CD4-positive, alpha-beta T cell treated with Interleukin-4 for 4 hours (primary cell): ENCODE results near the gene CUL4A.
"Not testable (repeated sequence)": the region's sequence is repeated elsewhere in the genome, so short reads cannot be mapped to it uniquely, and the experiment has no call there.

Source experiments
- DNase-seq: peaks from one replicate; pipeline ENCODE4 v3.0.0-alpha.2; 2020

CUL4A gene

DNA sequence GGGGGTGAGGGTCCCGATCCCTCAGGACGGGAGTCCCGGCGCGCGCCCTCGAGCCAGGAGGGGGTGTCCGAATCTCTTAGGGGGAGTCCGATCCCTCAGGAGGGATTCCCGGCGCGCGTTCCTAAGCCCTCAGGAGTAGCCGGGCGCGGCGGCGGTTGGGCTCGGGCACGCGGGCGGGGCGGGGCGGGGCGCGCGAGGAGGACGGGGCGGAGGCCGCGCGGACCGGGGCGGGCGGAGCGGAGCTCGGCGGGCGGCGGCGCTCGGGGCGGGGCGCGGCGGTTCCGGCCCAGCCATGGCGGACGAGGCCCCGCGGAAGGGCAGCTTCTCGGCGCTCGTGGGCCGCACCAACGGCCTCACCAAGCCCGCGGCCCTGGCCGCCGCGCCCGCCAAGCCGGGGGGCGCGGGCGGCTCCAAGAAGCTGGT, at the start of gene CUL4A:
TSS of gene CUL4A (plus strand) at position 278 of the 423 bp plus-strand sequence. CDS start at position 293, 15 bp downstream.
- peak; percentile 64 for DNase-seq

DNA sequence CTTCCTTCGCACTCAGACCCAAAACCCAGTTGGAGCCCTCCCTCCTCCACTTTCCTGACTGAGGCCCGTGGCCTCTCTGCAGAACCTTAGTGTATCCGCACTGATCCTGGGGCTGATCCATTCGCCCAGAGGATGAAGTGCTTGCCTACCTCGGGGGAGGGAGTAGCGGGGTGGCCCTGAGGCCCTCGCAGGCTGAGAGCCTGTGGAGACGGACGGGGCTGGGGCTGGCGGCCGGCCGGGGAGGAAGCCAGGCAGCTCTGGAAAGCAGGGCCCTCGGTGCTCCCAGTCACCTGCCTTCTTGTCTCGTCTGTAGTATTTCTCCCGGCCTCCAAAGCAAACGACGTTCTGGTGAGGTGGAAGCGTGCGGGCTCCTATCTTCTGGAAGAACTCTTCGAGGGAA, 49.7 kb upstream of the CUL4A start:
- DNase-seq = no peak

DNA sequence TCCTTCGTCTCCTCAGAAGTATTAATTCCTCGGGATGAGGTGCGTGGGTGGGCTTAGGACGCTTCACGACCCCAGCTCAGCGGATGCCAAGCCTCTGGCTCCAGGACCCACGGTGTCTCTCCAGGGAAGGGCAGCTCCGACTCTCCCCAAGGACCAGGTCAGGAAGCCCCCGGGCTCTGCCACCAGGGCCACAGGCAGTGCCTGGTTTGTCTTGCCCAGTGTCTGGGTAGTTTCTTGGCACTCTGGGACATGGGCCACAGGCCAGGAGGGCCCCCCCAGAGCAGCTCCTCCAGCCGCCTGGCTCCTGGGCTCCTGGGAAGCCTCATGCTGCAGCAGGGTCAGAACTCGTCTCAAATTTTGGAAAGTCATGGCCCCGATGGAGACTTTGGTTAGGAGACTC, 48.4 kb upstream of the CUL4A start:
- no peak for DNase-seq

DNA sequence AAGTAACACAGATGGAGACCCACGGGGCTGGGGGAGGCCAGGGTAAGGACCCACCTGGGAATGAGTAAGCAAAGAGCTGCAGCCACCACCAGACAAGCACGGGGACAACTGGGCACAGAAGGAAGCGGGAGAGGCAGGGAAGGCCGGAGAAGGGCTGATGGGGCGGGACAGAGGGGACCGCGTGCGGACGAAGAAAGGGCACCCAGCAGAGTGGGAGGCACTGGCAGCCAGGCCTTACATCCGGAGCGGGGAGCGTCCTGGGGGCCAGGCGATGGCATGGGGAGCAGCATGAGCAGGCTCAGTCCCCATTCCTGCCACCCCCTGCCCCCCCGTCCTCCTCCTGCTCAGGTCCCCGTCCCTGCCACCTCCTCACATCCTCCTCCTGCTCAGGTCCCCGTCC, 48.0 kb upstream of the CUL4A start:
- DNase-seq = no peak

DNA sequence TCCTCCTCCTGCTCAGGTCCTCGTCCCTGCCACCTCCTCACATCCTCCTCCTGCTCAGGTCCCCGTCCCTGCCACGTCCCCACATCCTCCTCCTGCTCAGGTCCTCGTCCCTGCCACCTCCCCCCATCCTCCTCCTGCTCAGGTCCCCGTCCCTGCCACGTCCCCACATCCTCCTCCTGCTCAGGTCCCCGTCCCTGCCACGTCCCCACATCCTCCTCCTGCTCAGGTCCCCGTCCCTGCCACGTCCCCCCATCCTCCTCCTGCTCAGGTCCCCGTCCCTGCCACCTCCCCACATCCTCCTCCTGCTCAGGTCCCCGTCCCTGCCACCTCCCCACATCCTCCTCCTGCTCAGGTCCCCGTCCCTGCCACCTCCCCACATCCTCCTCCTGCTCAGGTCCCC, 47.4 kb upstream of the CUL4A start:
- DNase-seq = not testable (repeated sequence)

DNA sequence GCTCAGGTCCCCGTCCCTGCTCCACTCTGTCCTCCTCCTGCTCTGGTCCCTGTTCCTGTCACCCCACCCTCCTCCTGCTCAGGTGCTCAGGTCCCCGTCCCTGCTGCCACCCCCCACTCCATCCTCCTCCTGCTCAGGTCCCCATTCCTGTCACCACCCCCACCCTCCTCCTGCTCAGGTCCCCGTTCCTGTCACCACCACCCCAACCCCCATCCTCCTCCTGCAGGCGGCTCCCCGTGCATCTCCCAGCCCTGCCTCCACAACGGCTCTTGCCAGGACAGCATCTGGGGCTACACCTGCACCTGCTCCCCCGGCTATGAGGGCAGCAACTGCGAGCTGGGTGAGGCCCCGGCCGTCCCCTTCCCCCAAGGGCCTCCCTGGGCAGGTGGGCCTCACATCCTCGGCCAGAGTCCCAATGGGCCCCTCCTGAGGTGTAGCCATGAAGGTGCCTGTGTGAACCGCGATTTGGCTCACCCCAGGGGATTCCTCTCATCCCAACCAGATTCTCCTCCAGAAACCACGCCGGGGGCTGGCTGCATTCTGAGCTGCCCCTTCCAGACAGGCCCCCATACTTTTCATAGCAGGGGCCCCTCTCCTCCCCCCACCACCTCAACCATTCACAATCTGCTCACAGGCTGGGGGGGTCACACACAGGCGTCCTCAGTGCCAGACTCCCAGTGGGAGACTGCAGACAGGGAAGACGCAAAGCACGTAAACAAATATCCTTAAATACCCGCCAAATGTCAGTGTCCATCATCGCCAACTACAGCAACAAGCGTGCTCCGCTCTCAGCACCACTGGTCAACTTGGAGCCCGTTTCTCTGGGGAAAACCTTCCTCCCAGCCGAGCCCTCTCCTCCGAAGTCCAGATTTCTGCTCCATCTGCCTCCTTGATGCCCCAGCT, 46.4 kb upstream of the CUL4A start:
- DNase-seq = no peak

DNA sequence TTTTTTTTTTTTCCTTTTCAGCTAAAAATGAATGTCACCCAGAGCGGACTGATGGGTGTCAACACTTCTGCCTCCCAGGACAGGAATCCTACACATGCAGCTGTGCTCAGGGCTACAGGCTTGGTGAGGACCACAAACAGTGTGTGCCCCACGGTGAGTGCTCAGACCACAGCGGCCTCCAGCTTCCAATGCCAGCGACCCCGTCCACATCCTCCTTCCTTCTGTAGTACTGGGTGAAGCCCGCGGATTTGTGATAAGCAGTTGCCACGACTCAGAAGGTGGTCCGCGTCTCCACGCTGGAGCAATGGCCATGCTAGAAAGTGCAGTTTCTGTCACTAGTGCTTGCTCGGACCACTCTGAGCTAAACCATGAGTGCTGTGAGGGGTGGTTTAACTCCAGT, 44.9 kb upstream of the CUL4A start:
- no peak for DNase-seq

DNA sequence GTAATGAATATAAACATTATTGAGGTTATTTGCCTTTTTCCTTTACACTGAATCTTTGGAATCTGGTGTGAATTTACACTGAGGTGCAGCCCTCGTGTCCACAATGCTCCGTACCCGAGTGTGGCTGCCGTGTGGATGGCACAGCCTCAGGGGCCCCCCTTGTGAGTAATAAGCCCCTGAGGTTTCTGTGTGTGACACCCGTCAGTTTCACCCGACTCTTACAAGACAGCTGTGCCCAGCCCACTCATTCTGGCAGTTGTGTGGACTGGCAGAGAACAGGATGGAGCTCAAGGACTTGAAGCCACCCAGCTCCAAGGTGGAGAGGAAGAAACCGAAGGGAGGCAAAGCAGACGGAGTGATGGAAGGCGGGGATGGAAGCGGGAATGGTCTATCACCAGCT, 43.1 kb upstream of the CUL4A start:
- DNase-seq = no peak

DNA sequence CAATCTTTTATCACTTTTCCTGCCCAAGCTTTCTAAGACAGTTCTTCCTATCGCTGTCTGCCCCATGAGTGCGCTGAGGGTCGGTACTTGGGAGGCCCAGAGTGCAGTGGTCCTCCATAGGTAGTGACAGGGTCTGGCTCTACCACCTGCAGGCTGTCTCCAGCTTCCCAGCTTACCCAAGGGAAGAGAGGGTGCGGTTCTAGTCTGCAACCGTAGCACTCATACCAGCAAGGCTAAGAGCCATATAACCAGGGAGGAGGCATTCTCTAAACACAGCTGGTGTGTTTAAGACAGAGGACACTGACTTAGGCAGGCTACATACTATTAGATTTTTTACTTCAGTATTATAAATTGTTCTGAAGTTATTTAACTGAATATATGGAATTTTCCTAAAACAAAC, 42.7 kb upstream of the CUL4A start:
- no peak for DNase-seq

DNA sequence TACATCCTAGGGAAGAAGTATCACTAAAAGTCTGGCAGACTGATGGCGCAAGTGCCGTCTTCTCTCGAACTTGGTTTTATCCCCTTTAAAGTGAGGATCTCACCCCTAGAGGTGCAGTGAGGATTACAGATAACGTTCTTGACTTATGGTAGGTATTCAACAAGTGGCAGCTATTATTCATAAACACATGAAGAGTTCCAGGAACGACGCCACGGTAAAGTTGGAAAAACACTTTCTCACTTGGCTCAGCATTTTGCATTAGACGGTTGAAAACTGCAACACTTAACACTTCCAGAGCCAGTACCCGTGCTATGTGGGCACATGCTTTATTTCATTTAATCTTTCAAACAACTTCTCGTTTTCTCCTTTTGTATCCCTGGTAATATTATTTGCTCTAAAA, 42.3 kb upstream of the CUL4A start:
- DNase-seq = no peak

DNA sequence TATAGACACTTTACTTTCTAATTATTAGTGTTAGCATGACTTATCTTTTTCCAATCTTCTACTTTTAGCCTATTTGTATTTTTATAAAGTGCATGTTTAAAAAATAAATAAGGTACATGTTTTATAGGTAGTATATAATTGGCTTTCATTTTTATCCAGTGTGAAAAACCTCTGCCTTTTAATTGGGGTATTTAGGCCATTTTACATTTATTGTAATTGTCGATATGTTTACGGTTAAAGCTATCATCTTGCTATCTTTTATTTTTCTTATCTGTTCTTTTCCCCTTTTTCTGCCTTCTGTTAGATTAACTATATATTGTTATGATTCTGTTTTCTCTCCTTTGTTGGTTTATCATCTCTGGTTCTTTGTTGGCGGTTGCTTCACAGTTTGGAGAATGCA, 41.8 kb upstream of the CUL4A start:
- DNase-seq = no peak

DNA sequence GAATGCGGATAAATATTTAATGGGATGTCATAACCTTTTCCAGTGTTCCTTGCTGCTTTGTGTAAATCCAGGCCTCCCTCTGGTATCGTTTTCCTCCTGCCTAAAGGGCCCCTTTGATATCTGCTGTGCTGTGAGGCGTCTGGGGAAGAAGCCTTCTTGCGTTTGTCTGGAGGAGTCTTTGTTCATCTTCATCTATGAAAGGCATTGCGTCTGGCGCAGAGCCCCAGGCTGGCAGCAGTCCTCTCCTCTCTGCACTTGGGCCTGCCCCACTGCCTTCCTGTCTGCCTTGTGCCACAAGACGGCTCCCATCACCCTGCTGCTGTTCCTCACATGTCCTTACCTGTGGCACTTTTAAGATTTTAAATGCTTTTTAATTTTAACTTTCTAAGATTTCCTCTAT, 41.2 kb upstream of the CUL4A start:
- no peak for DNase-seq

DNA sequence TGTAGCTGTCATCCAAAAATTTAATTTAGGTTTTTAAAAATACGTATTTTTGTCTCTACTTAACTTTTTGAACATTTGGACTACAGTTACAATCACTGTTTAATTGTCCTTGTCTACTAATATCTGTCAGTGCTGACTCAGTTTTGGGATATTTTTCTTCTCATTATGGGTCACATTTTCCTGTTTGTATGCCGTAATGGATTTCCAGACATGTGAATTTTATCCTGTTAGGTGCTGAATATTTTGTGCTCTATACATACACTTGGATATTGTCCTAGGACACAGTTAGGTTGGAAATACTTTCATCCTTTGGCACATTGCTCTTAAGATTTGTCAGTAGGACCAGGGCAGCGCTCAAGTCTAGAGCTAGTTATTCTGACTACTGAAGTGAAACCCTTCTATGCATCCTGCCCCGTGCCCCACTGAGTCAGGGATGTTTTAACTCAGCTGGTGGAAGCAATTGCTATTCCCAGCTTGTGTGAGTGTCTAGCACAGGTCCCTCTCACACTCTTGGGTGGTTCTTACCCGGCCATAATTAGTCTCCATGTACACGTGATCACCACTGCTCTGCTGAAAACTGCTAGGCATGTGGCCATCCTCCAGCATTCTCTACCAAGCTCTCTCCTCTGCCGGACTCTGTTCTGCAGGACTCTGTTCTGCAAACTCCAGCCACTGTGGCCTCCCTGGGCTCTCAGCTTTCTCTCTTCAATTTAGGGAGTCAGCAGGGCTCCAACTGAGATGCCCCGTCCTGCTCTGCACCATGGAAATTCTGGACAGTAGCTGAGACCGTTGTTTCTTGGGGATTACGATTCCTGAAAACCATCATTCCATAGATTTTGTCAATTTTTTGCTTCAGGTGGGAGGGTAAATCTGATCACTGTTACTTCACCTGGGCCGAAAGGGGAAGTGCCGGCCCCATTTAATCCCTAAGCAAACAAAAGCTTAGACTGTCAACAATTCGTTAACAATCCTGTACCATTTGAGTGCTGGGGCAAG, 39.8 kb upstream of the CUL4A start:
- DNase-seq = no peak

DNA sequence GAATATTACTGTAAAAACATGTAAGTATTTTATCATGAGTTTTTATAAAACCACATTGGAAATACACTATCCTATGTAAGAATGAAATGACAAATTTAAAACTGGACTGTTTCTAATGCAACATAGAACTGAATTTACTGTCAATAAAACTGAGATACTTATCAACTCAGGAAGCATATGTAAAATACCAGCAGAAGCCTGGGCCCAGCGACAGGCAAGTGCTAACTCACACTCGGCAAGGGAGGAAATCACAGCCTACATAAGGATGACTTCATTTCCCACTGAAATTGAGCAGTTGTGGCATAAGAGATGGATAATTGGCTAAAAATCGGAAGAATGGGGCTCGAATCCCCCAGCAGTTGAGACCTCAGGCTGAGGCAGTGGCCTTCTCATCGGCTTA, 38.9 kb upstream of the CUL4A start:
- DNase-seq = no peak

DNA sequence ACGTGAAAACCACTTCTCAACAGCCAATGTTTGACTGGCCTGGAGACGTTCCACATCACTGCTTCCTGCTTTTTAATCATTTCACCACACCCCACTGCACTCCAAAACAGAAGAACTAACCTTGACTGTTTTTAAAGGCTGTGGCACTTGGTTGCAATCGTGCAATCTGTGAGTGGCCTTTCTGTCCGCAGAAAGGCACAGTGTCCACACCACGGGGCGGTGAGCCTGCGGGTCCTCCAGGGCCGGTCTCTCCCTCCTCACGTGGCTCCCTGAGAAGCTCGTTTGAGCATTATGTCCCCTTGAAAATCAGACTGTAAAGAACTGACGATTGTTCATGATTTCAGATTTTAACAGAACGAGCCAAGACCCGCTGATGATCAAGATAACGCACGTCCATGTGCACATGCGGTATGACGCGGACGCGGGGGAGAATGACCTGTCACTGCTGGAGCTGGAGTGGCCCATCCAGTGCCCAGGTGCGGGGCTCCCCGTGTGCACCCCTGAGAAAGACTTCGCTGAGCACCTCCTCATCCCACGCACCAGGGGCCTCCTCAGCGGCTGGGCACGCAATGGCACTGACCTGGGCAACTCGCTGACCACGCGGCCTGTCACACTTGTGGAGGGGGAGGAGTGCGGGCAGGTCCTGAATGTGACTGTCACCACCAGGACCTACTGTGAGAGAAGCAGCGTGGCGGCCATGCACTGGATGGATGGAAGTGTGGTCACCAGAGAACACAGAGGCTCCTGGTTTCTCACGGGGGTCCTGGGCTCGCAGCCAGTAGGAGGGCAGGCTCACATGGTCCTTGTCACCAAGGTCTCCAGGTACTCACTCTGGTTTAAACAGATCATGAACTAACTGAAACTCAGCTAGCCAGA, 37.9 kb upstream of the CUL4A start:
- DNase-seq = no peak

DNA sequence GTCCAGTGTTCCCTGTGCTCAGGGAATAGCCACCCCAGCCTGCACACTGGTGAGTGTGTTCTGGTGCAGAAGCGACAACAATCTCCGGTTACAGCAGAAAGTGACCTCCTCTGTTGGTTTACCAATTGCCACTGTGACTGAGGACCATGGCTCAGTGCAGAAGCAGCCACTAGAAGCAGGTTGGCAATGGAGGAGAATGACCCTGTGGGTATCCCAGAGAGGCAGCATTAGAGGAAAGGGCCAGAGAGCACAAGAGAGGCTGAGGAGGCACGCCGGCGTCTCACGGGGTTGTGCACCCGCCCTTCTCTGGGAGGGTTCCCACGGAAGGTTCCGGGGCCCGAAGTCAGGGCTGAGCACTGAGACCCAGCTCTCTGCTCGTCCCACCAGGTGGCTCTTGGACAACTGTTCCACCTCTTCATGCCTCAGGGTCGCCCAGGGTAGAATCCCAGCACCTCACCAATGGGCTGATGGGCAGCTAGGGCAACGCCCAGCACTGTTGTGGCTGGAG, 36.9 kb upstream of the CUL4A start:
- DNase-seq = no peak

DNA sequence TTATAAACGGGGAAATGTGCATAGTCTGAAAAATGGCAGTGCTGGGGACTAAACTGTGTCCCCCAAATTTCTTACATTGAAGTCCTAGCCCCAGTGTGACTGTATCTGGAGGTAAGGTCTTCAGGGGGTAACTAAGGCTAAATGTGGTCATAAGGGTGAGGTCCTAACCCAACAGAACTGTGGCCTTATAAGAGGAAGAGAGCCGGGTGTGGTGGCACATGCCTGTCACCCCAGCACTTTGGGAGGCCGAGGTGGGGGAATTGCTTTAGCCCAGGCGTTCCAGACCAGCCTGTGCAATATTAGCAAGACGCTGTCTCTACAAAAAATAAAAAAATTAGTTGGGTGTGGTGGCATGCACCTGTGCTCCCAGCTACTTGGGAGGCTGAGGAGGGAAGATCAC, 33.1 kb upstream of the CUL4A start:
- DNase-seq = peak; percentile 82

DNA sequence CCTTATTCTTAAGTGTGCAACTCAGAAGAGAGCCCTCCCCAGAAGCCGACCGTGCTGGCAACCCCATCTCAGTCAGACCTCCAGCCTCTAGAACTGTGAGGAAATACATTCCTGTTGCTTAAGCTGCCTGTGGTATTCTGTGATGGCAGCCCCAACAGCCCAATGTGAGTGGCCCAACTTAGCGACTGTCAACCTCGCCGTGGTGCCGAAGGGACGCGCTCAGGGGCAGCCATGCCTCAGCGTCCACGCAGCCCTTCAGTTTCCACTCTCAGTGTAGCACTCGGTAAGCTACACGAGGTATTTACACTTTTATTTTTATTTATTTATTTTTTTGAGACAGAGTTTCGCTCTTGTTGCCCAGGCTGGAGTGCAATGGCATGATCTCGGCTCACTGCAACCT, 32.6 kb upstream of the CUL4A start:
- DNase-seq = no peak

DNA sequence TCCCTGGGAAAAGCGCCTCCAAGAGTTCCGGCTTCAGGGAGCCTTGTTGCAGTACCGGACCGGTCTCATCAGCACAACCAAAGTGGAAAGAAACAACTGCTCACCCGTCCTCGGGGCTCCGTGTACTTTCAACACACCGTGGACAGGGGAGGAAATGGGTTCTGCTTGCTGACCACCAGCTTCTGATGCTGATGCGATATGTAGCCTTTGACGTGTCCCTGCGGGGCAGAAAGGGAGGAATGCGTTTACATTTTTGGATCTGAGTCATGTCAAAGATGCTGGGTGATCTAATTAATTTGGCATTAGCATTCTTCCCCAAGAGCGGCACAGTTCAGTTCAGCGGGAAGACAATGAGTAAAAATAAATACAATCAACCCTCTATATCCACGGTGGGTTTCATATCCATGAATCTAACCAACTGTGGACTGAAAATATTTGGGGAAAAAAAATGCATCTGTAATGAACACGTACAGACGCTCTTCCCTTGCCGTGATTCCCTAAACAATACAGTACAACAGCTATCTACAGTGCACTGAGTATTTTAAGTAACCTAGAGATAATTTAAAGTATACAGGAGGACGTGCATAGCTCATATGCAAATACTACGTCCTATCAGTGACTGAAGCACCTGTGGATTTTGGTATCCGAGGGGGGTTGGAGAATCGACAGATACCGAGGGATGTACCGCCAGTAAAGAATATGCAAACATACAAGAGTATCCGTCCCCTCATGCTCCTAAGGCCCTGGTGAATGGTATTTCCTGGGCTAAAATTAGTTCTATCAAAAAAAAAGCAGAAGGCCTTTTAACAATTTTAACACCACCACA, 31.1 kb upstream of the CUL4A start:
- DNase-seq = no peak

DNA sequence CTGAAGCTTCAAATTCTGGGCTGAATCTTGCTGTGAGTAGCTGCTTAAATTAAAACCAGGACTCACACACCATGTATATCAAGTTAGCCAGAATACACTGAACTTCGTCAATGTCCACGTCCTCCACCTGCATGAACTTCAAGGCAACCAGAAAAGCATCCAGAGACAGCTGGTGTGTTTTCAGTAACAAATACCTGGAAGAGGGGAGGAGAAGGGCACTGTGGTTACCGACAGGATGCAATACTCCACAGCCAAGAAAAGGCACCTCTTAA, 30.6 kb upstream of the CUL4A start:
- no peak for DNase-seq

DNA sequence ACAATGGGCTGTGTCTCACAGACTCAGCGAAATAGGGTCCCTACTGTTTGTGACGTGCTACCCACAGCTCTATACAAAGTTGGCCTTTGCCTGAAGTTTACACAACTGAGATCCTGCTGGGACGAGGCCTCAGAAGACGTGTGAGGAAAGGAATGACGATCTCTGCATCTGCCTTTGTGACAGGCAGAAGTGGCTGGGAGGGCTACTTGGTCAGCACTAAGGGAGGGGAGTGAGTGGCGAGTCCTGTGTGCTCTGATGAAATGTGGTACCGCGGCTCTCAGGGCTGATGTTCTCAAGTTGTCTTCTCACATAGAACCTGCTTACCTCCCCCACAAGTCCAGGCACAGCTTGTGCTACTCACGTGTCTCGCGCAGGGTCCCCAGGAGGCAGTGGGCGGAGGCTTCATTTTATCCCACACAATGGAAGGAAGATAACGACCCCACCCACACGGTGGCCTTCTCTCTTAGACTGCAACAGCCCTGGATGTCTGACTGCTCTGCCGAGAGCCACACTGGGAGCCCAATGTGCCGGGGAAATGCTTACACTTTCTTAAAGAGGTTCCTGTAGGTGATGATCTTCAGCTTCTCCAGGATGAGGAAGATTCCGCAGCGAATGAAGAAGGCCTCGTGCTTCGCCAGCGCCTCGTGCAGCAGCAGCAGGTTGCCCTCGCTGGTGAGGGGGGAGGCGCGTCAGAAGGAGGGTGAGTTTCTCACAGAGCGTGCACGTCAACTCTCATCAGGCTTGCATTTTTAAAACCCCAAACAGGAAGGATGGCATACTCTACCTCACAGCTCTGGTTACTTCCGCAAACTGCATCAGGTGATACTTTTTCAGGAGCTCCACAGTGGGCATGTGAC, 29.8 kb upstream of the CUL4A start:
- DNase-seq = no peak
